ENCODE results near the gene WDFY2. TPM values are rescaled to one million over a fixed set of nuclear protein-coding genes. Genes with fewer than 3 reads are reported as not detected.

The WDFY2 gene
- total RNA-seq, 1 donor from 2014 or later: 20.7 TPM

- no peak for DNase-seq (ENCODE audit: extremely low spot score, unreplicated experiment)
- TF ChIP-seq CTCF (IDR thresholded peaks at IDR 0.05): no peak
- peaks cover 34% of the 10 kb centered on the region for H3K27me3 Mint-ChIP-seq (ENCODE audit: unreplicated experiment)
- H3K4me3 Mint-ChIP-seq (ENCODE audit: unreplicated experiment): no peak overlapping the region
- peaks cover 21% of the 10 kb centered on the region for H3K4me1 Mint-ChIP-seq (ENCODE audit: unreplicated experiment)
- no peaks in the 10 kb centered on the region for H3K9me3 Mint-ChIP-seq (ENCODE audit: unreplicated experiment)
- H3K36me3 Mint-ChIP-seq (ENCODE audit: unreplicated experiment): no peaks in the 10 kb centered on the region
- no peak overlapping the region for H3K27ac Mint-ChIP-seq (ENCODE audit: unreplicated experiment)
Measured at GRCh38 chr13:51556740-51557139, 27.5 kb upstream of the WDFY2 start.

DNA sequence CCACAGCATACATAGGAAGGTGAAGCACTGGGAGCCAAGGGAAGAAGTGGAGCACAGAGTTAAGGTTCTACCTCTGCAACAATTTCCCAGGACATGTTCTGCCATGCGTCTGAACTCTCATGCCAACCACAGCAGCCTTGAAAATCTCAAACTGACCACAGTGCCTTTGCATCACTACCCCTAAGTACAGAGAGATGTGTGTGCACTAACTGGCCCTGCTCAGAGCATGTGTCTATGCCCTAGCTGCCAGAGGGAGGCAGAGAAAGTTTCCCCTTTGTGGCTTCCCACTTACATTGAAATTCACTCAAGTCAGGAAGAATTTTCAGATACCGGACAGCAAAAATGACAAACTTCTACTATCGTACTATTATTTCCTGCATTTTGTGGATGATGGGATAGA is 26.8 kb upstream of the WDFY2 start:
- Mint-ChIP-seq H3K9me3 (ENCODE audit: unreplicated experiment) (no peaks in the 10 kb centered on the region), H3K4me3 (ENCODE audit: unreplicated experiment) (no peak overlapping the region), H3K4me1 (ENCODE audit: unreplicated experiment) (peaks cover 21% of the 10 kb centered on the region), H3K27me3 (ENCODE audit: unreplicated experiment) (peaks cover 32% of the 10 kb centered on the region), H3K36me3 (ENCODE audit: unreplicated experiment) (no peaks in the 10 kb centered on the region), H3K27ac (ENCODE audit: unreplicated experiment) (no peak overlapping the region)
- TF ChIP-seq CTCF (IDR thresholded peaks at IDR 0.05): no peak
- no peak for DNase-seq (ENCODE audit: extremely low spot score, unreplicated experiment)

DNA sequence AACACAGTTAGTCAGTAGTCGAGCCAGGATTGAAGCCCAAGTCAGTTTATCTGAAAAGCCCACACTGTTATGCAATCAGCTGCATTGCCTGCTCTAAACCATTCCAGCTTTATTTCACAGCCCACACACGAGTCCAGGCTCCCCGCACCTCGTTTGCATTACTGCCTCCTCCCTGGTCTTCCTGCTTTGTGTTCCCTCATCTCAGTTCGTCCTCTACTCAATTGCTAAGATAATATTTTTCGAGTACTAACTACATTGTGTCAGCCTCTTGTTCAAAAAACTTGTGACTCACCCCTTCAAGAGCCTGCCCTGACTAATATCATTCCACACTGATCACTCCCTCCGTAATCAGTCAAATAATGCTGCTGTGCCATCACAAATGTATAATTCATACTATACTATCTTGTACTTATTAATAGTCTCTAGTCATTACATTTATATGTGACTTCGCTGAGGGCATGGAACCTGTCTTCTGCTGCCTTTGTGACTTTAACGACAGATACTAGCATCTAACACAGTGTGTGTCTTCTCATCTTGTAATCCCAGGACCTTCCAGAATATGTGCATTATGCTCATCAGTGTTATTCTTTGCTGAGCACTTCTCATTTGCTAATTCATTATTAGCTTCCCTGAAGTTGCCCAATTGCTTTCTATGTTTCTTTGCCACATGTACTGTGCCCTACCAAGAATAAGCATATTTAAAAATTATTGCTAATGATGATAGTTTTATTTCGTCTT is 26.2 kb upstream of the WDFY2 start:
- no peaks in the 10 kb centered on the region for H3K9me3 Mint-ChIP-seq (ENCODE audit: unreplicated experiment)
- H3K27ac Mint-ChIP-seq (ENCODE audit: unreplicated experiment): no peak overlapping the region
- TF ChIP-seq CTCF (IDR thresholded peaks at IDR 0.05): no peak
- H3K27me3 Mint-ChIP-seq (ENCODE audit: unreplicated experiment): peaks cover 35% of the 10 kb centered on the region
- peaks cover 21% of the 10 kb centered on the region for H3K4me1 Mint-ChIP-seq (ENCODE audit: unreplicated experiment)
- no peaks in the 10 kb centered on the region for H3K36me3 Mint-ChIP-seq (ENCODE audit: unreplicated experiment)
- DNase-seq (ENCODE audit: extremely low spot score, unreplicated experiment): no peak
- peak overlapping the region; percentile 15 for H3K4me3 Mint-ChIP-seq (ENCODE audit: unreplicated experiment)

DNA sequence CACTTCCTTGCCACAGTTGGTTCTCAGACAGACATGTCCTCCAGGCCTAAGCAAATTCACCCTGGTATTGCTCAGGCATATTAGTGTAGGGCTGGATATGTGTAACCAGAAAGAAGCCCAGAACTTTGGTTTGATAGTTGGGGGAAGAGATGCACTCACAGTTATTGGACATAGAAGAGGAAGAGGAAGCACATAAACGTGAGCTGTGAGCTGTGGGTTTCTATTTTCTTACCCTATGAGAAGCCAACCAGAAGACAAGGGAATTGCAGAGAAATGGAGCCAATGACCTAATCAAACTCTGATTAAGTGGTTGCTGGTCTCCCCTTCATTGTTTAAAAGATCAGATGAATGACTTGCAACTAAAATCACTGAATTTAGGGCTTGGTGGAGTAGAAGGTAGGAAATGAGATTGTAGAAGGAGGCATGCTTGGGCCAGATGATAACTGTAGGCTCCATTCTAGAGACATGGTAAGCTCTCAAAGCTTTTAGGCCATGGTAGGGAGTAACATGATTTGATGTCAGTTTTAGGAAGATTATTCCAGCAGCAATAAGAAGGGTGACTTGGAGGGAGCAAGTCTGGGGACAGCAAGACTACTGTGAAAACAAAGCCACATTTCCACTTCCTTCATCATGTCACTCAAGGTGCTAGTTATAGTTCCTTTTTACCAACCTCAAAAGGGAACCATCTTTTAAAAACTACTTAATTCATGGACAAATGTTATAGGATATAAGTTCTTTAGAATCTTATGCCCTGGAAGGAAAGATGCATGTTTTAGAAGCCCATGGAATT is 24.1 kb upstream of the WDFY2 start:
- Mint-ChIP-seq H3K9me3 (ENCODE audit: unreplicated experiment) (no peaks in the 10 kb centered on the region), H3K36me3 (ENCODE audit: unreplicated experiment) (no peaks in the 10 kb centered on the region), H3K27ac (ENCODE audit: unreplicated experiment) (no peak overlapping the region), H3K27me3 (ENCODE audit: unreplicated experiment) (peaks cover 31% of the 10 kb centered on the region), H3K4me1 (ENCODE audit: unreplicated experiment) (peaks cover 21% of the 10 kb centered on the region), H3K4me3 (ENCODE audit: unreplicated experiment) (no peak overlapping the region)
- TF ChIP-seq CTCF (IDR thresholded peaks at IDR 0.05): no peak
- DNase-seq (ENCODE audit: extremely low spot score, unreplicated experiment): no peak

DNA sequence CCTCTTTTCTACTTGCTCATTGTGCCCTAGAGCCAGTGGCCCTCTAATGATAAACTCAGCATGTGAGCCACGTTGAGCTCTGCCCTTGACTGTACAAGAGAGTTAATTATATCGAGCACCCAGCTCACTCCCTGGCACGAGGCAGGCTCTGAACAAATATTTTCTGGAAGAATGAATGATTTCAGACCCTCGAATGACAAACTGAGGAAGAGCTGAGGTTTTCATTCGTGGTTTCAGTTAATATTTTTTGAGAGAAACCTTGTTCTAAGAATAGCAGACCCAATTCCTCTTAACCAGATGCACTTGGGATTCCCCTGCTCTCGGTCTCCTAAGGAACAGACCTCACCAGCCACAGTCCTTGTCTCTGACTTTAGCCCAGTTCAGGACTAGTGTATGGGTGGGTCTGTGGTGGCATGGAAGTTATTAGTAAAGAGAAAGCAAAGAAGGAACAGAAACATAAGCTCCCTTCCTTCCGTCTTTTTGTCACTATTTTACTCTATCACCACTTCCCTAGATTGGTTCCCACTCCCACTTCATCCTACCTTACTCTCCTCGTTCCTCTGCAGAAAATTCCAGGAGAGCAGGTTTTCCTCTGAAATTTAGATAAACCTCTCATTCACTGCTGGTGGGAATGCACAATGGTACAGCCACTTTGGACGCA is 22.1 kb upstream of the WDFY2 start:
- no peaks in the 10 kb centered on the region for H3K36me3 Mint-ChIP-seq (ENCODE audit: unreplicated experiment)
- peaks cover 17% of the 10 kb centered on the region for H3K27me3 Mint-ChIP-seq (ENCODE audit: unreplicated experiment)
- H3K9me3 Mint-ChIP-seq (ENCODE audit: unreplicated experiment): no peaks in the 10 kb centered on the region
- H3K27ac Mint-ChIP-seq (ENCODE audit: unreplicated experiment): no peak overlapping the region
- TF ChIP-seq CTCF (IDR thresholded peaks at IDR 0.05): no peak
- no peak overlapping the region for H3K4me3 Mint-ChIP-seq (ENCODE audit: unreplicated experiment)
- H3K4me1 Mint-ChIP-seq (ENCODE audit: unreplicated experiment): peaks cover 21% of the 10 kb centered on the region
- no peak for DNase-seq (ENCODE audit: extremely low spot score, unreplicated experiment)

Measured in osteocyte (in vitro differentiated cells).